T-helper 2 cell treated with Interferon-gamma antibody and Interleukin-4, amounts not matched to agents 100 ng/mL and 5 ng/mL, for 36 hours (primary cell): ENCODE data around the gene GFI1B. TPM values are rescaled to one million over a fixed set of nuclear protein-coding genes. Genes with fewer than 3 reads are reported as not detected.
"Not testable (repeated sequence)": the region's sequence is repeated elsewhere in the genome, so short reads cannot be mapped to it uniquely, and the experiment has no call there.

Source experiments
- intact Hi-C: fragments of 100-400 bp; cut with micrococcal nuclease; formaldehyde crosslinking; loops from one replicate; pipeline ENCODE4 v1.15.1; 2023
- total RNA-seq: library from RNA; stranded (reverse); gene quantifications from 2 replicates; pipeline ENCODE4 v1.2.3, GENCODE V29; 2022

Gene GFI1B
- total RNA-seq, 1 donor from 2014 or later: not detected

- intact Hi-C loops: not testable (repeated sequence)
Observed at GRCh38 chr9:132967908-132968307, 10.6 kb upstream of the GFI1B start.

- intact Hi-C loops: no loop called here
Observed at GRCh38 chr9:132969783-132970182, 8.7 kb upstream of the GFI1B start.

GRCh38 chr9:132970324-132971062 is 8.0 kb upstream of the GFI1B start:
- intact Hi-C loops: no loop called here

- intact Hi-C loops: loop anchor here (2.0 kb wide), 1 partner anchor 560 kb away; no protein-coding TSS in a partner anchor
Observed at GRCh38 chr9:132973166-132973565, 5.3 kb upstream of the GFI1B start.

- intact Hi-C loops: loop anchor here (2.0 kb wide), 1 partner anchor 561 kb away; no protein-coding TSS in a partner anchor
Observed at GRCh38 chr9:132973713-132974112, 4.8 kb upstream of the GFI1B start.

- intact Hi-C loops: loop anchor here (5.0 kb wide), 1 partner anchor 171 kb away; no protein-coding TSS in a partner anchor
Observed at GRCh38 chr9:132975961-132976360, 2.5 kb upstream of the GFI1B start.

GRCh38 chr9:132976571-132976970 is 1.9 kb upstream of the GFI1B start:
- intact Hi-C loops: loop anchor here (5.0 kb wide), 1 partner anchor 171 kb away; no protein-coding TSS in a partner anchor

GRCh38 chr9:132978112-132978450 is 413 bp upstream of the GFI1B start:
- intact Hi-C loops: loop anchor here (5.0 kb wide), 1 partner anchor 169 kb away; no protein-coding TSS in a partner anchor

- intact Hi-C loops: no loop called here
Observed at GRCh38 chr9:132980157-132980556, 1.7 kb downstream of the GFI1B start.

GRCh38 chr9:132982458-132982857 is 4.0 kb downstream of the GFI1B start:
- intact Hi-C loops: no loop called here

- intact Hi-C loops: no loop called here
Observed at GRCh38 chr9:132983491-132984201, 5.2 kb downstream of the GFI1B start.

- intact Hi-C loops: no loop called here
Observed at GRCh38 chr9:132984202-132985070, 5.9 kb downstream of the GFI1B start.

- intact Hi-C loops: no loop called here
Observed at GRCh38 chr9:132985071-132985350, 6.5 kb downstream of the GFI1B start.

- intact Hi-C loops: no loop called here
Observed at GRCh38 chr9:132985489-132985888, 7.0 kb downstream of the GFI1B start.

GRCh38 chr9:132986114-132986513 is 7.6 kb downstream of the GFI1B start:
- intact Hi-C loops: no loop called here

- intact Hi-C loops: no loop called here
Observed at GRCh38 chr9:132986640-132987620, 8.4 kb downstream of the GFI1B start.

- intact Hi-C loops: no loop called here
Observed at GRCh38 chr9:132988244-132989013, 9.9 kb downstream of the GFI1B start.

GRCh38 chr9:132989014-132989310 is 10.5 kb downstream of the GFI1B start:
- intact Hi-C loops: no loop called here

GRCh38 chr9:132989414-132989996 is 11.0 kb downstream of the GFI1B start:
- intact Hi-C loops: no loop called here
